ENCODE measurements around the gene KITLG.
"Not testable (repeated sequence)": the region's sequence is repeated elsewhere in the genome, so short reads cannot be mapped to it uniquely, and the experiment has no call there.

The KITLG gene

DNA sequence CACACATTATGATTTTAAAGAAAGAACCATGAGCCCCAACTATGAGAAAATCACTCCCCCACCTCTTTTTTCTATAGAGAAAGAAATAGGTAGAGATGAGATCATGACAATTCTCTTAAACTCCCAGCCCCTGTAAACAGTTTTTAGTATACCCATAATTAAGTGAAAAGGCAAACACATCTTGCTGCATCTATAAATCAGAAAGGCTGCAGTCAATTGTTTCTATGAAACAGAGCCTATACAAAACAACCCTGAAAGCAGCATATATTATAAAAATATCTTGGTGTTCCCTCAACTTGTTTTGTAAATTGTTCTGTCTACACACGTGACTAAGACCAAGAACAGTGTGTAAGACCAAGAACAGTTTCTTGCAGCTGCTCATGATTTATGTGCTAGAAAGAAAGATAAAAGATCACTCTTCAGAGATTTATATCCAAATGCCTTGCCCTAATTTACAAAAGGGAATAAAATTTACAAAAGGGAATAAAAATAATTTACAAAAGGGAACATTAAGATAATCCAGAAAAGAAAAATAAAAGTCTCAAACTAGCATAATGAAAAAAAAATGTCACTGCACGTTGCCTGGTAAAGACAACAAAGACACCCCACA, 4.8 kb downstream of the KITLG start:
- DNase-seq, result no peak

GRCh38 chr12:88574278-88574677, 6.0 kb downstream of the KITLG start:
- no peak for DNase-seq

DNA sequence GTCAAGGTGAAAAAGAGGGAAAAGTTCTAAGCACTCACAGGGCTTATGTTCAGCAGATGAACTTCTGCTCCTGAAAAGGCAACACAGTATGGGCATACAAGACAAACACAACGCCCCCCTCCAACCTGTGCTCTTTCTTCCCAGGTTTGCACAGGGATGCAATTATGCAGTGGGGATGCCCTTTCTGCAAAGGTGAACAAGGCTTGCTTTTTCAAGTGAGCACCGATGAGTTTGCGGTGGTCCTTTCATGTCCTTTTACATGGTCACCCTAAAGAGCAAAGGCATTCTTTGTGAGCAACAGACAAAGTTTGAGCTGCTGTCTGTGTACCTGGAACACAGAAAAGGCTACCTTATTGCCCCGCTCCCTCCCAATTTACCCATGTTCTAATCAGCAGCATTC, 6.7 kb downstream of the KITLG start:
- DNase-seq, result no peak

DNA sequence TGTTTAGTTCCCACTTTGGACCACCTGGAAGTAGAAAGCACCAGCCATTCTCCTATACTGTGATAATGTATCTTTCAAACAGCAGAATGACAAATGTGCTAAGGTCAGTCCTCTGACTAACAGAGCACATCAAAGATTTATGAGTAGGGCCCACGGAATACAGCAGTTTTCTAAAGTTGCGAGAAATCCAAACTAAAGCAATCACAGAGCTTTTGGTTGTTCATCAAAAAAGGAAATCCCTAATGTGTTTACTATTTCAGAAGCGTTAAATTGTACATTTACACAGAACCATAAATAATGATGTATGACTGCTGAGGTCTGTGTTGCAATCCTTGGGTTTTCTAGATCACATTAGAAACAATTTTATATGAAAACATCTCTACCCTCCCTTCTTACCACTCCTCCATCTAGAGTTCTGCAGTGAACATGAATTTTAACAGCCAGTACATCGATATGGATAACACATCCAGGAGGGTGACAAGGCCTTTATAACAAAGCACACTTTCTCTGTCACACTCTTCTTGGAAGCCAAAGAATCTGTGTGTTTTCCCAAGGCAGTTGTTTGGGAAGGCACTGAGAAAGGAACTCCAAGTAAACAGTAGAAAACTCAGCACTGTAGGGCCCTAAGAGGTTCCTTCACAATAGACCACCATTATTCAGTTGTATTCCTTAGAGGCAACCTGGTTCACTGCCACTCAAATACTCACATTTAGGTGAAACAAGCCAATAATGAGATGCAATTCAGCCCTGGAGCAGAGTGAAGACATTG, 7.3 kb downstream of the KITLG start:
- DNase-seq, result no peak

DNA sequence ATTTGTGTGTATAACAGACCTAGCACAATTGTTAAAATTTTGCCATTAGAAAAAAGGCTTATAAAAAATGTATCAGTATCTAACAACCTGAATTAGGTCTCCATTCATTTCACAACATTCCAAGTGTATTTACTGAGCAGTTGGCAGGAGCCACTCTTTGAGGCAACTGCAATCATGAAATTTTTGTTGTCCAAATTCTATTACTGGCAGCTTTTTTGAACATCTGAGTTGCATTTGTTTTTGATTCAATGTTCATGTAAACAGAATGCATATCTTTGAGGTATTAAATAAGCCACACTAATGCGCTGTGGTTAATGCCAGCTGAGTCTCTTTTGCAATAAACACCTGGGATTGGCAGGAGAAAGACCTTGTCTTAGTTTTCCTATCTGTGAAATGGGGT, 8.7 kb downstream of the KITLG start:
- DNase-seq, result no peak

DNA sequence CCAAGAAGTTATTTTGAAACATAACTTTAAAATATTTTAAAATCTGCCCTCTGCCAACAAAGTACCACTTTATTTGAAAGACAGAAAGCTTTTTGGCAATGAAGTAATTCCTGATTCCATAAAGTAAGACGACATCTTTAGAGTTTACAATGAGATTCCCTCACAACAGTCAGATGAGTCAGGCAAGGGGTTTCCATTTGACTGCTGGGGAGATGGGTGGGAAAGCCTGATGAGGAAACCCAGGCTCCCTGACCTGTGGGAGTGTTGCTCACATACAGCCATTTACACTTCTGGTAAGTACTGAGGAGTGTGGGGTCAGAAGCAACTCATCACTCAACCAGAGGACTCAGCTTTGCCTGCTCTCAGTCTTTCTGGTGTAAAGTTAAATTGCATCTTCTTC, 10.2 kb downstream of the KITLG start:
- DNase-seq, result no peak

DNA sequence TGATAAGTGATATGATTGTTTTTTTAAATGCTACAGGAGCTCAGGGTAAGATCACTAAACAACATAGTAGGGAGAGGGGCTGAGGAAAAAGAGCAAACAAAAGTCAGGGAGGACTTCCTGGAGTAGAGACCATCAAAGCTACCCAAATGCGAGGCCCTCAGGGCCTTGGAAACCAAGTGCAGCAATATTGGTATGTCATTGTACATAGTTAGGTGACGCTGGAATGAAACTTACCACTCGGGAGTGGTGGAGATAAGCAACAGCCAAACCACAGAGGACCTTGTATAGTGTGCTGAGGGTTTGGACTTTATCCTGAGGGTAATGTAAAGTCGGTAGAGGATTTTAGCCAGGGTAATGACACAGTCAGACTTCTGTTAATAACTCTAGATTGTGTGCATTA, 13.8 kb downstream of the KITLG start:
- DNase-seq, result no peak

DNA sequence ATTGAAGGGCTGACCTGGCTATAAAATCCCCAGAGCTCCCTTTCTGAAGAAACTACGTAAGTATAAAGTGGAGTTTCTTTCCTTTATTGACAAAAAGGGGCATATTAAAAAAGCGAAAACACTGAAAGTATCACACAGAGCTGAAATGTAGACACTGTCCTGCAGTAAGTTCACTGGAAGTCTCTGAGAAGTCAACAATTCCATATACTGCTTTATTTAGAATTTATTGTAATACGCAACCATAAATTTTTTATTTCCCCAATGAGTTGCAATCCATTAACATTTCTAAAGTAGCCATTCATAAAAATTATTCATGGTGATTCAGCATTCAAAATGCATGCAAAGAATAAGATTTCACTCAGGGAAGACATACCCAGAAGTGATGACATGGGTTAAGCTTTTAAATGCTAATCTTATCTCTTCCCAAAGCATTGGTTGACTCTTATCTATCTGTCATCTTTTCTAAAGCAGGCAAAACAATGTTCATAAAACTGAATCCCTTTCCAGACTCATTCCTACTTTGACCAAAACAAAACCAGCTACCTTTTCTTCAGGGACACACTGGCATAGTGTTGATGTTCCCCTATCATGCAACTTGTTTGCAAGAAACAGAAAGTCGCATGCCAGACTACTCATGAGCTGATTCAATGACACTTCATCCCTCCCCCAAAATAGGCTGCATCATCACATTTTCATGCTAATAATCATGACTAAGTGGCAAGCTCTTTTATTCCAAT, 17.3 kb downstream of the KITLG start:
- DNase-seq, result no peak

DNA sequence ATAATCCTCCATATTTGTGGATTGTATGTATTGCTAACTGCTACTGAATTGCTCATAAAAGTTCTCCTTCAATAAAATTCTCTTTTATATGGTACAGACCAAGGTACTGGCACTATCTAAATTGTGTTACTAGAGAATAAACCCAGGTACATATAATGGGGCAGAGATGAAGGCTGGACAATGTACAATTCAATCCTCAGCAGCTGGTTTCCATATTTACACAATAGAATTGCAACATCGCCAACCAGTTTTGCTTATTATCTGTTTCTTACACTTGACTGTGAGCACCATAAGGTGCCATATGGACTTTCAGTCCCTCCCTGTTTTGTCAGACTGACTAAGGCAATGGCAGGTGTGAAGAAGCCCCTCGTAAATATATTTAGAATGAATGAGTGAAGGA, 18.1 kb downstream of the KITLG start:
- no peak for DNase-seq

DNA sequence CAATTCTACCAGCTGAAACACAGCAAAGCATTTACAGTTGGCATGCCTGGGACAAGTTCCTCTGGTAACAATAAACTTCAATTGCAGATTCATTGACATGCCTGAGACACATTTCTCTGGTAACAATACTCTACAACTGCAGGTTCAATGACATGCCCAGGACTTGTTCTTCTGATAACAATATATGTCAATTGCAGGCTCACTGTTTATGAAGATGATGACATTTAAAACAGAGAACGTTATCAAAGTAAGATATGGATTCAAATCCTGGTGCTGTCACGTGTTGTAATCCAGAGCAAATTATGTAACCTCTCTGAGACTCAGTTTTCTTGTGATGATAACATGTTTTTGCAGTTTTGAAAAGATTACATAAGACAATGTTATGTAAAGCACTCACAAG, 20.5 kb downstream of the KITLG start:
- no peak for DNase-seq

- DNase-seq, result no peak
Measured at GRCh38 chr12:88559199-88559598, 21.1 kb downstream of the KITLG start.

DNA sequence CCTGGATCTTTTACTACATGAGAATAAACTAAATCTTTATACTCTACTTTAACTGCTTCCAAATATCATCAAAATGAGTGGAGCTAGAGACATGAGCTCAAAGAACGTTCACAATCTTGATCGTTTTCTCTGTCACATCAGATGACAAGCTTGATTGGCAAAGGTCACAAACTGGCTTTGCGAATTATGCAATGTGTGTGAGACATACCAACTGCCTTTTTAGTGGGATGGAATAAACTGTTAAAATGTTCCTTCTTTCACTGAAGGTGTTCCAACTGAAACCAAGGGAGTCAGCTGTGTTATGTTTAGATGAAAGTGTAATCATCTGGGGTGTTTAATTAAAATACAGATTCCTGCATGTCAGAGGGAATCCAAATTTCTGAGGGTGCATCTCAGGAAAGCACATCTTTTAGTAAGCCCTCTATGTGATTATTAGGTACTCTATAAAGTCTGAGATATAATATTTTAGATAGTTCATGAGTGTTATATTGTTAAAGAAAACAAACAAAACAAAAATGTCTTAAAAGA, 21.9 kb downstream of the KITLG start:
- no peak for DNase-seq

DNA sequence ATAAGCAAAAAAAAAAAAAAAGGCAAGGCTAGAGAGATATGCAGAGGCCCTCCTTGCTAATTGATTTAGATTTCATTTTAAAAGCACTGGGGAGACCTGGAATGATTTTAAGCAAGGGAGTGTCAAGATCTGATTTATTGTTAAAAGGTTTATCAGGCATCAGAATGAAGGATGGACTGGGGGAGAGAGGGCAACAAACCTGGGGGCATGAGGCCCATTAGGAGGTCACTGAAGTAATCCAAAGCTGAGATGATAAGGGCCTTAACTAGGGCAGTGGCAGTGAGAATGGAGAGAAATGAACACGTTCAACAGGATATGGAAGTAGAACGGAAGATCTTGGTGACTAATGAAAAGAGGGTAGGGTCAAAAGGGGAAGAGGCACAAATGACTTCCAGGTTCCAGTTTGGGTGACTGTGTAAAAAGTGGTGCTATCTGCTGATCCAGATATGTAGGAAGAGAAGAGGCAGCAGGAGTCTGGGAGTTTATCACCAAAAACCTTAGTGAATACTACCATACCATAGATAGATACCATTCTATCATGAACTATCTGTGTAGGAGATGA, 24.0 kb downstream of the KITLG start:
- DNase-seq, result no peak

DNA sequence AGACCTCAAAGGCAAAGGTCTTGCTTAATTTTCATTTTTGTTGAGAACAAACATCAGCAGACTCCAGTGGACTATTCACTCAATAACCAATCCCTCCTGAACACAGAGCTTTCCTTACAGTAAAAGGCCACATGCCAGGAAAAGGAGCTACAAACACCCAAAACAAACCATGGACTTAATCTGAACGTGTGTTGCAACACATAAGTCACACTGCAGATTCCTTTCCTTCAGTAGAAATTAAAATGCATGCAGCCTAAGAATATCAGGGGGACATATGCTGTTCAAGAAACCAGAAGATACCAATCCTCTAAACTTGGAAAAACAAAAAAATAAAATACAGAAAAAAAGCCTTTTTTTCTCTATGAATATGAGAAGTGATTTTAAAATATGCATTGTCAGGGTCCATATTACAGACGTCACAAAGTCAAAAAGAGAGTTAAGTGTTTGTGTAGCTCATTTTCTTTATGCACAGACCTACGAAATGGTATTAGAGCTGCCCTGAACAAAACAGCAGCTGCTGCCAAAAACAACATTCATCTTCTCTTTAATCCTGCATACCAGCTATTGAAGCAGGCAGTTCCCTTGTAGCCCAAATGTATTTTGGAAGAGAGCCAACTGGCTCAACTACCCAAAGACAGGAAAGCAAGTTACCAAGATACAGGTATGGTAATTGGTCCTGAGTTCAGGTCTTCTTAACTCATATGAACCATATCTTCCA, 26.2 kb downstream of the KITLG start:
- DNase-seq, result no peak

- DNase-seq, result no peak
Measured at GRCh38 chr12:88552610-88553079, 27.6 kb downstream of the KITLG start.

DNA sequence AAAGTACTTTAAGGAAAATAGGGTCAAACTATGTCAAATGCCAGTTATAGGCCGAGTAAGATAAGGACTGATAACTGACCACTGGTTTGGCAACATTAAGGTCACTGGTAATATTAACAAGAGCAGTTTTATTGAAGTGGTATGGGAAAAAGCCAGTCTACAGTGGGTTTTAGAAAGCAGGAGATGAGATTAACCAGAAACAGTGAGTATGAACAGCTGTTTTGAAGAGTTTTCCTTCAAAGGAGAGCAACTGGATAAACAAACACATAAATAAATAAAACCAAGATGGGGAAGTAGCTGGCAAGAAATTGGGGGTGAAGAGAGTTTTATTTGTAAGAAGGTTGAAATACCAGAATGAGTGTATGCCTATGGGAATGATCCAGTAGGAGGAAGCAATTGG, 30.3 kb downstream of the KITLG start:
- no peak for DNase-seq

- DNase-seq, result not testable (repeated sequence)
Measured at GRCh38 chr12:88547949-88548348, 32.3 kb downstream of the KITLG start.

- DNase-seq, result no peak
Measured at GRCh38 chr12:88546853-88547252, 33.4 kb downstream of the KITLG start.

- no peak for DNase-seq
Measured at GRCh38 chr12:88546226-88546625, 34.0 kb downstream of the KITLG start.

- DNase-seq, result no peak
Measured at GRCh38 chr12:88544991-88545980, 35.0 kb downstream of the KITLG start.

DNA sequence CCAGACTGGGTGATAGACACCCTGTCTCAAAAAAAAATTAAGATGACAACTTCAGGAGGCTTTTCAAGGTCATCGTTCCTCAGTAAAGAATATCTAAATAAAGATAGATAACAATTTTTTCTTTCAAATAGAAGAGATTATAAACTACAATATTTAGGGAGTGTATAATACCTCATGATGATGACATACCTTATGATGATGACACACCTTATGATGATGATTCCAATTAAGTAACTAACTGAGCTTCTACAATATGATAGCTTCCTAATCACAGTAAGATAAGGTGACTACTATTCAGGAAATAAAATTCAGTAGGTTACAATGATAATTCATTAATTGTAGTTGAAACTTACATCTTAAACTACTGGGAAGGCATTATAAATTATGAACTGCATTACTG, 40.4 kb downstream of the KITLG start:
- no peak for DNase-seq

DNA sequence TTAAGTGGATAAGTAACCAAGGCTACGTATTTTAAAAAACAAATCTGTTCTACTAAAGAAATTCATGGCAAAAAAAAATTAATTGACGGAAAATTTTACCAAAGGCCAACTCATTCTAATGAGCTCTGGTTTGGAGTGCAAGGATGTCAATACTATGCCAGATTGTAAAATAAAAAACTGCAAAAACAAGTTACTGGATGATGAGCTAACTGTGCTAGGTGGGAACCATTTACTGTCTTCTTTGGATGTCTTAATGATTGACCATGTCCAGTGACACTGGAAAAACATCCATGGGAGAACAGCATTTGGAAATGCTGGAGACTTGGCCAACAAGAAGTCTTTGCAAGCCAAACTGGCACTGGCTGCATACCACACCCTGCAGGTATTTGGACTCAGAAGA, 41.6 kb downstream of the KITLG start:
- DNase-seq, result no peak

All from GF-D8 (cell line).